ENCODE data around the gene CHTF8.

Gene CHTF8

DNA sequence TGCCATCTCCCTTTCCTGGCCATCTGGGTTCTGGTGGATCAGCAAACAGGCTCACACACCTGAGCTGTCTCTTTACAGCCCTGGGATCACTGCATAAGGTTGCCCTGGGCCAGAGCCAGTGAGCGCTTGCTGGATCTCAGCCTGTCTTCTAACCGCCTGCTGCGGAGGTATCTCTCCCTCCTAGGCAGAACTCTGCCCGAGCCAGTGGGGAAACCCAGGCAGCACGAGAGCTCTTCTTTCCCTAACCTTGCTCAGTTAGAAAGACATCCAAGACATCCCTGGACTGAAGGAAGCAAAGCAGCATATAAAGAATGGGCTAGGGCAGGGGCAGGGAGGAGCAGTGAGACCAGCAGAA is 20.5 kb downstream of the CHTF8 start:
- no peak for DNase-seq

GRCh38 chr16:69111216-69111875 is 21.0 kb downstream of the CHTF8 start:
- DNase-seq: no peak

DNA sequence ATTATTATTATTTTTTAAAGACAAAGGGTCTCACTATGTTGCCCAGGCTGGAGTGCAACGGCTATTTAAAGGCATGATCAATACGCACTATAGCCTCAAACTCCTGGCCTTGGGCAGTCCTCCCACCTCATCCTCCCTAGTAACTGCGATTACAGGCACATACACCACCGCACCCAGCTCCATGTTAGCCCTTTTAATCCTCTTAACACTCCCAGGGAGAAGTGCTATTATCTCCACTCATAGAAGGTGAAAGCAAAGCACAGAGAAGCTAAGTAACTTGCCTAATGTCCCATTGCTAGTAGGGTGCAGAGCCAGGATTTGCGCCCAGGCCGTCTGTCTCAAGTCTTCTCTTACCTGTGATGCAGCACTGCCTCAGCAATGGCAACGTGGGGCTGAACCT is 22.0 kb downstream of the CHTF8 start:
- peak; percentile 85 for DNase-seq

GRCh38 chr16:69109486-69110270 is 22.7 kb downstream of the CHTF8 start:
- no peak for DNase-seq

GRCh38 chr16:69108905-69109252 is 23.5 kb downstream of the CHTF8 start:
- no peak for DNase-seq

DNA sequence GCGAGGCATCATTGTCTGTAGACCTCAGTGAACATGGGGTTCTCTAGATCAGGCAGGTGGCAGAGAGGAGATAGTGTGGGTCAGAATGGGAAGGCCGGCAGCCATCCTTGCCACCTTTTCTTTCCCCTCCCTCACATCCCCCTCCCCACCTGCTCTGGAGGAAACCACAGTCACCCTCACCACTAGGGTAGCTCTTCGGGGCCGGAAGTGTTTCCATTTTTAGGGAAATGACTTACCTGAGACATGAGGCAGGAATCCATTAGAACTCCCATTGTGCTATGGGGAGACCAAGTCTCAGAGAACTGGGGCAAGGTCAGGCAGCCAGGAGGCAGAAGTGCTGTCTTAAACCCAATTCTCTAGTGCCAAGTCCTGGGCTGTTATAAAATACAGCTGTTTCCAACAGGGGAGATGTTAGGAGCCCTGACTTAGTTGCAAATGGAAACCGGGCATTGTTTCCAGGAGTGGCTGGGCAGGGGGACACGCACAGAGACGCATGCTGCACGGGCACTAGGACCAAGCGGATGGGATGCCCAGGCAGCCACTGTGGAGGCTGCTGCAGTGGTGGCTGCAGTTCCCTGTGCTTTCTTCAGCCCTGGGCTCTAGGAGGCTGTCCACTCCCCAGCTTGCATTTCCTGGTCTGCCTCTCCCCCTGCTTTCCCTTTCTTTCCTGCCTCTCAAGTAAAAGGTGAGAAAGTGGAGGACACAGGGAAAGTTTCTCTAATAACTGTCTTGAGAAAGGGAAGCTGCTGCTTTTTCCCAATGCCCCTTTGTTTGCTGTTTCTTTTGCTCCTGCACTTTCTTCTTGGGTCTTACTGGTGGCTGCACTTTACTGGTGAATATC is 24.1 kb downstream of the CHTF8 start:
- DNase-seq: no peak

DNA sequence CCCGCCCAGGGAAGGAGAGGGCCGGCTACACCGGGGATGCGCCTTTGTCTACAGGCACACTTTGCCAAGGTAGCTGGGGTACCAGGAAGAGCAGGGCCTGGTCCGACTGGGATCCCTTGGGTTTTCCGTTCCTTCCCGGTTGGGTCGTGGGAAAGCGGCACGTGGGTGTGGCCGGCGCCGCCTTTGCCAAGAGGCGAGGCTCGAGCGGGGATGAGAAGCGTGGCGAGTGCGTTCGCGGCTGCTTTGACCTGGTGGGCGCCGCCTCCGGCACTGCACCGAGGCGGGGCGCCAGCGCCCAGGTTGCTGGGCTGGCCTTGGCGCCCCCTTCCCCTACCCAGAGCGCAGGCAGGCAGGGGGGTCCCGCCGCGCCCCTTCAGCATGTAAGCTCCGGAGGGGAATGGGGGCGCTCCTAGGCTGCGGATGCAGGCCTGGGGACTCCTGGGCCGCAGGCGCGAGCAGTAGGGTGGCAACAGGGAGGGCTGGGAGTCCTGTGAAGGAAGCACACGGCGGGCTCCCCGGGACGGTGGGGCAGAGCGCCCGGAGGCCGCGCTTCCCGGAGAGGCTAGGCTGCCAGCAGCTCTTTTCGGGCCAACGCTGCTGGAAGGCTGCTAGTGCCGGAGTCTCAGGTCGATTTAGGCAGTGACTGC is 24.9 kb downstream of the CHTF8 start:
- DNase-seq: no peak

GRCh38 chr16:69106491-69107315 is 25.7 kb downstream of the CHTF8 start:
- DNase-seq: peak; percentile 26

- peak; percentile 63 for DNase-seq
These were observed 26.7 kb downstream of the CHTF8 start, which contains the start of gene HAS3 for GRCh38 chr16:69105501-69106361. HAS3 (plus strand) TSS chr16:69105653; CDS start chr16:69109396, 3,743 bp downstream.

GRCh38 chr16:69100071-69100691 is 32.2 kb downstream of the CHTF8 start:
- no peak for DNase-seq

DNA sequence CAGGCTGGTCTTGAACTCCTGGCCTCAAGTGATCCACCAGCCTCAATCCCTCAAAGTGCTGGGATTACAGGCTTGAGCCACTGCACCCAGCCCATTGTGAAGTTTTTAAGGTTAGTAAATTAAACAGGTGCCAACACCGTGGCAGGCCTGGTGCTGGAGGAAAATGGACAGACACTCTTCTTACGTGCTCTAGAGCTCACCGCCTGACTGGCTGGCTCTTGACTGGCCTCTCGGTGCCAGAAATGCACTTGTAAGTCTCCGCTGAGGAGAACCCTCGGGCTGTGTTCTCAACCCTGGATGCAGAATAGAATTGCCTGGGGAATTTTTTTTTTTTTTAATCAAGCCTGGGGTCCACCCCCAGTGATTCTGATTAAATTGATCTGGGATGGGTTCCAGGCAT is 37.2 kb downstream of the CHTF8 start:
- DNase-seq: no peak

DNA sequence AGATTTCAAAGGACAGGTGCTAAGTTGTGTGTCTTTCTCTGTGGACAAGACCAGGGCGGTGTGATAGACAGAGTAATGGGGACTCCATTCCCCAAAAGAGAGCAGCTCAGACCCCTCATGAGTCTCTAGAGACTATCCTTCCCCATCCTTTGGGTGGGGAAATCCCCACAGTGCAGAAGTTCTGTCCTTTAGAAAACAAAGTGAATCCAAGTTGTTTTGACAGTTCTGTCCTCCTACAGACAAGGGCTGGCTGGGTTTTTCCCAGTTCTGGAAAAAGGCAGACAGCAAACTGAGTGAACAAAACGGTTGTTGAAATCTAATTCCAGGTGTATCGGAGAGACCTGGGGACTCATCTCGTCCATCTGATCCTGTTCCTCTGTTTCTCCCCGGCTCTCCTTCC is 37.9 kb downstream of the CHTF8 start:
- no peak for DNase-seq

DNA sequence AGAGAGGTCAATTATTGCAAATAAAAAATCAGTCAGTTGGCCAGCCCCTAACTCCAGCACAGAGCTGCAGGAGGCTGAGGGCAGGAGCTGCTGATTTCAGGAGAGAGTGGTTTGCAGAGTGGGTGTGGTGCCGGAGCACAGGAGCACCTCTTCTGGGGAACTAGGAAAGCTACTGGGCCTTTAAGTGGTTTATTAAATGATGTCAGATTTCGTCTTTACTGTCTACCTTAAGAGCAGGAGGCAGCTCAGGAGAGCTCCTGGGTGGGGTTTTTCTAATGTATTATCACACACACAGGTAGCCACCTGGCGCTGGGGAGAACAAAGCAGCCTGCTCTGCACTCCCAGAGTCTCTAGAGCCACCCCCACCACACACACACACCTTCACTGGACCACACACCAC is 38.4 kb downstream of the CHTF8 start:
- DNase-seq: no peak

DNA sequence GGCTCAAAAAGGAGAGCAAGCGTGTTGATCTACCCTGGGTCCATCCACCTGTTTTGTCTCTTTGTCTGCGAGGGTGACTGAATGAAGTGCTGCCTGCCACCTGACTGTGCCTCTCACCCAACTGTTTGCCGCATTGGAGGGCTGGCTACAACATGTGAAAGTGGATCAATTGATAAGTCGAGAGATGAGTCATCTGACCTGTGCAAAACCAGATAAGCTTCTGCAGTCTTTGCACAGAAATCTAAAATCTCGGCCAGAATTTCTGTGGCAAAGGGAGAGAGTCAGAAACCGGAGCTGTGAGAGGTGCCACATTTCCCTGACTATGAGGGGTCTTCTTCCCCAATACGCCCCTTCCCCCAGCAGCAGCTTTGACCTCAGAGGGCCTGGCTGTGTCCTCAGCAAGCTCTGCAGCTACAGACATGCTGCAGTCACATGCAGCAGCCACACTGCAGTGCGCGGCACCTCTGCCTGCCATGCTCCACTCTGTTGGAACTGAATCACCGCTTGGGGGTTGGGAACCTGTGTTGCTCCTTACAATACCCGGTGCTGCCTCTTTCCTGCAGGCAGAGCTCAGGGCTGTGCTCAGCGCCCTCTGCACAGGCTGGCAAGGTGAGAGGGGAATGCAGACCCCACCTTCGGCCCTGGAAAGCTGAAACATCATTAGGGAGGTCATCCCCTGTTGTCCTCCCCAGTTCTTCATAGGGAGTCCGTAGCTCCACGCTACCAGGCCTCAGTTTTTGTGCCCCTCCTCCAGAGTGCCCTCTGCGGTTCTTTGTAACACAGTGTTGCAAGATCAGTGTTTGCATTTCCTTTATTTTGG is 43.1 kb downstream of the CHTF8 start:
- no peak for DNase-seq

DNA sequence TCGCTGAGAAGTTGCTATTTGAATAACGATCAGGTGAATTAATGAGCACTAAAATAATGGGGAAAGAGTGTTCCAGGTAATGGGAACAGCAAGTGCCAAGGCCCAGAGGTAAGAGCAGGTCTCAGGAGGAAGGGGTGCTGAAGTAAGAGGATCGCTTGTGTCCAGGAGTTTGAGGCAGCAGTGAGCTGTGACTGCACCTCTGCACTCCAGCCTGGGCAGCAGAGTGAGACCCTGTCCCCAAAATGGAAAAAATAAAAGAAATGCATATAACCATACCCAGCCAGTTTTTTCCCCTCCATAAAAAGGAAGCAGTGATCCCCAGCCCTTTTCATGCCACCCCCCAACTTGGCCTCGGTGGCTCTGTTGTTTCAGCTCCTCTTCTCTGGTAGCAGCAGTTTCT is 43.7 kb downstream of the CHTF8 start:
- no peak for DNase-seq

GRCh38 chr16:69087161-69087581 is 45.2 kb downstream of the CHTF8 start:
- no peak for DNase-seq

DNA sequence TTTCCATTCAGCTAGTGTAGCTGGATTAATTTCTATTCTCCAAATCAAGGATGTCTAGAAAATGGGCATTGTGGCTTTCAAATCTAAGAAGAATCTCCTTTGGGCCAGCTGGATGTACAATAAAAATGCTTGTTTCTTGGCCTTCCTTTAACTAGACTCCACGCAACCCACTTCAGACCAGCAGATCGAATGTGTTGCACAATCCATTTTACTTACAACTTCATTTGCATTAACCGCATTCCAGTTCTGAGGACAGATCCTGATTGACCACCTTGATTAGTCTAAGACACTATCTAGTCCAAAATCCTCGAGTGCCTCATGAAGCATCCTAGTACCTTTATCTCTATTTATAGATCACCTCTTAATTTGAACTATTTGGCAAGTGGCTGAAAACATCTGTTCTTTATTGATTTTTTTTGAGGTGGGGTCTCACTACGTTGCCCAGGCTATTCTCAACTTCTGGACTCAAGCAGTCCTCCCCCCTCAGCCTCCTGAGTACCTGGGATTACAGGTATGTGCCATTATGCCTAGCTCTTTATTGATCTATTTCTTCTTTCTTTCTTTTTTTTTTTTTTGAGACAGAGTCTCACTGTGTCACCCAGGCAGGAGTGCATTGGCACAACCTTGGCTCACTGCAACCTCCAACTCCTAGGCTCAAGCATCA is 47.2 kb downstream of the CHTF8 start:
- no peak for DNase-seq

DNA sequence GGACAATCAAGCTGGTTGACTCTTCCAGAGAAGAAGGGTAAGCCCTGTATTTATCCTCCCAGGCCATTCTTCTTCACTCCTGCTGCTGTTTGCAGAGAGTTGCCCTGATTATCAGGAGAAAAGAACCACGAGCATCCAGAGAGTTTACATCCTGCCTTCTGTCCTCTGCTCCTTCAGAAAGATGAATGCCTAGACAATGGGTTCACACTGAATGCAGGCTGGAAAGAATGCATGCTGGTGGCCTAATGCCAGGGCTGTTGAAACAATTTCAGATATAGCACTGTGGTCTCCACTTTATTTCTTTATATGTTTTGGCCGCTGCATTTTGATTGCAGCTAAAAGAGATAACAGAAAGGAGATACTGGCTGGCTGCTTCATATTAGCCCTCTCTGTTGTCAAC is 48.1 kb downstream of the CHTF8 start:
- no peak for DNase-seq

DNA sequence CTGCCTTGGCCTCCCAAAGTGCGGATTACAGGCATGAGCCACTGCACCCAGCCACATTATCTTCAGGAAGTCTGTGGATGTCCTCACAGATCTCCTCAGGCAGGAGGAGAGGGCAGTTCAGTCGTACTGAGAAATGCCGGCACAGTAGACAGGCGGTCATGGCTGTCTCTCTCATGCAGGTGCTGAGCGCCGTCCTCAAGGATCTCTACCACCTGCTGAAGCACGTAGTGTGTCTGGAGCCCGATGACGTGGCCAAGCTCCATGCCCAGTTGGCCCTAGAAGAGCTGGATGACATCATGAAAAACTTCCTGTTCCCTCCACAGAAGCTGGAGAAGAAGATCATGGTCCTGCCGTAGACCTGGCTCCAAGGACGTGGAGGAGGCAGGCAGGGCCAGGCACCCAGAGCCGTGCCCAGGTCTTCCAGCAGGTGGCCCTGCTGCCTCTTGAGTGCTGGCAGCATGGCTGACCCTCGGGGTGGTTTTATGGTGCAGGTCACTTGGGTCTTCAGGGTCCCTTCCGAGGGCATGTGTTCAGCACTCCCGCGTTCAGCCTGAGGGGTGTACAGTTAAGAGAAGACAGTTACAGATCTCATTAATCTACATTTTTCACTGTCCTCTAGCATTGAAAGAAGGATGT is 49.0 kb downstream of the CHTF8 start:
- DNase-seq: no peak
